CD4-positive, alpha-beta T cell (primary cell): ENCODE measurements around the gene HLF. TPM values are rescaled to one million over a fixed set of nuclear protein-coding genes. Genes with fewer than 3 reads are reported as not detected.
A peak's percentile ranks its signal among the peaks of the same experiment; 100 is the strongest.

ENCODE experiments used
- ATAC-seq: fragments of 200-7000 bp; cut with Tn5 transposase; one replicate; pipeline ENCODE4 v1.10.0; 2022; ENCODE audit warnings: mild to moderate bottlenecking; ENCODE audit not compliant: poor library complexity
- CTCF ChIA-PET: fragments of 350-600 bp; sonication (Branson Sonifier 250); formaldehyde crosslinking; loops from one replicate; lab custom pipeline; 2021; ENCODE audit warnings: antibody characterized with exemption, inconsistent platforms; lab: Charles Lee
- POLR2A ChIA-PET: fragments of 350-600 bp; sonication (Branson Sonifier 250); formaldehyde crosslinking; loops from one replicate; lab custom pipeline; 2021; ENCODE audit warnings: antibody characterized with exemption, inconsistent platforms; lab: Charles Lee
- DNase-seq, 14 experiments: peaks; one replicate each; pipeline ENCODE4 v3.0.0-alpha.2; 2013 to 2020; ENCODE audit warnings: mixed read lengths in 2 of 14
- H3K27ac ChIP-seq, 2 donors: one replicate each; pipeline versions ENCODE4 v1.5.1 to v1.7.0; 2013; ENCODE audit warnings: low read length in 2 of 2, low read depth in 1 of 2, mild to moderate bottlenecking in 1 of 2
- H3K27me3 ChIP-seq, 2 experiments: 1 replicate in 1 of 2; 2 replicates in 1 of 2; pipeline versions ENCODE4 v1.6.1 to v1.7.0; 2013; ENCODE audit warnings: low read length in 2 of 2, control low read depth in 1 of 2, mild to moderate bottlenecking in 1 of 2, moderate library complexity in 1 of 2; ENCODE audit not compliant: insufficient read depth in 2 of 2, control insufficient read depth in 1 of 2
- H3K36me3 ChIP-seq: one replicate; pipeline ENCODE4 v1.6.1; 2013; ENCODE audit warnings: low read length, control low read depth; ENCODE audit not compliant: insufficient read depth
- H3K4me1 ChIP-seq: one replicate; pipeline ENCODE4 v1.6.1; 2013; ENCODE audit warnings: low read length, control low read depth; ENCODE audit not compliant: insufficient read depth
- H3K4me3 ChIP-seq: one replicate; pipeline ENCODE4 v1.5.1; 2013; ENCODE audit warnings: mild to moderate bottlenecking, low read length, moderate library complexity
- H3K9me3 ChIP-seq, 2 experiments: 1 replicate in 1 of 2; 2 replicates in 1 of 2; pipeline versions ENCODE4 v1.6.1 to v1.7.0; 2013; ENCODE audit warnings: low read length in 2 of 2, mild to moderate bottlenecking in 2 of 2, control low read depth in 1 of 2, moderate library complexity in 1 of 2; ENCODE audit not compliant: control insufficient read depth in 1 of 2, insufficient read depth in 1 of 2
- H3K27ac Mint-ChIP-seq: one replicate; pipeline ENCODE4 v1.8.0; 2020; ENCODE audit warnings: mixed read lengths
- H3K27me3 Mint-ChIP-seq: one replicate; pipeline ENCODE4 v1.8.0; 2021; ENCODE audit warnings: mixed read lengths
- H3K36me3 Mint-ChIP-seq: one replicate; pipeline ENCODE4 v1.8.0; 2021; ENCODE audit warnings: low read depth, mixed read lengths
- H3K4me1 Mint-ChIP-seq: one replicate; pipeline ENCODE4 v1.8.0; 2021; ENCODE audit warnings: low read depth, mixed read lengths
- H3K4me3 Mint-ChIP-seq: one replicate; pipeline ENCODE4 v1.8.0; 2020; ENCODE audit warnings: mild to moderate bottlenecking, mixed read lengths
- H3K9me3 Mint-ChIP-seq: one replicate; pipeline ENCODE4 v1.8.0; 2020; ENCODE audit warnings: mixed read lengths
- CTCF ChIP-seq: fragments of 200-600 bp; IDR thresholded peaks from one replicate; pipeline ENCODE4 v1.8.0; 2022; ENCODE audit warnings: antibody characterized with exemption, mild to moderate bottlenecking
- intact Hi-C, 2 experiments: fragments of 100-400 bp; cut with DNase I in 1 of 2; cut with micrococcal nuclease in 1 of 2; formaldehyde crosslinking; loops; one replicate each; pipeline versions ENCODE4 v1.15.1 to v1.9.0; 2023 to 2025; cut with DNase I, micrococcal nuclease
- total RNA-seq, 174 experiments: library from RNA in 2 of 174; stranded (reverse) in 2 of 174; gene quantifications; one replicate each; pipeline ENCODE4 v1.2.3 and lab custom pipeline; 2021 to 2026

Gene HLF
- total RNA-seq, 2 experiments from 2014 or later = 4.3 to 4.9 TPM

- Histone ChIP-seq H3K27me3 (no peaks in the 10 kb centered on the region), H3K4me1 (no peaks in the 10 kb centered on the region), H3K4me3 (no peak overlapping the region), H3K9me3 (no peaks in the 10 kb centered on the region), H3K36me3 (no peaks in the 10 kb centered on the region), H3K27ac (no peak overlapping the region)
- no peaks in the 10 kb centered on the region for H3K27me3 Mint-ChIP-seq
- intact Hi-C loops = loop anchor here in 1 of 2 experiments (2.0 kb wide), 1 partner anchor 239 kb away; no protein-coding TSS in a partner anchor
- ATAC-seq = no peak
- H3K36me3 Mint-ChIP-seq = no peaks in the 10 kb centered on the region
- H3K27ac Mint-ChIP-seq = no peak overlapping the region
- TF ChIP-seq CTCF = no peak
- no peak for DNase-seq
- ChIA-PET POLR2A (interaction anchor here (0.7 kb wide), 1 partner anchor 56 kb away, joined by 3 read pairs; no protein-coding TSS in a partner anchor), CTCF (no interaction called here)
- H3K4me3 Mint-ChIP-seq = no peak overlapping the region
- no peaks in the 10 kb centered on the region for H3K4me1 Mint-ChIP-seq
- no peaks in the 10 kb centered on the region for H3K9me3 Mint-ChIP-seq
Observed at GRCh38 chr17:55294042-55294751, 29.4 kb downstream of the HLF start.

GRCh38 chr17:55295411-55296170 is 30.8 kb downstream of the HLF start:
- peak; percentile 85 for ATAC-seq
- DNase-seq = peak; percentile 29 to 76 (median 47)
- Mint-ChIP-seq H3K27me3 (no peaks in the 10 kb centered on the region), H3K9me3 (no peaks in the 10 kb centered on the region), H3K4me1 (no peaks in the 10 kb centered on the region), H3K27ac (no peak overlapping the region), H3K36me3 (no peaks in the 10 kb centered on the region), H3K4me3 (no peak overlapping the region)
- POLR2A ChIA-PET = no interaction called here
- Histone ChIP-seq H3K9me3 (no peaks in the 10 kb centered on the region), H3K4me3 (no peak overlapping the region), H3K27ac (no peak overlapping the region), H3K4me1 (no peaks in the 10 kb centered on the region), H3K27me3 (no peaks in the 10 kb centered on the region), H3K36me3 (no peaks in the 10 kb centered on the region)
- CTCF ChIA-PET = interaction anchor here (0.6 to 1.1 kb wide), 6 partner anchors 32 to 310 kb away, joined by 3 to 5 read pairs (median 3); no protein-coding TSS in a partner anchor
- intact Hi-C loops = loop anchor here (1.0 to 5.0 kb wide), 3 partner anchors 241 to 302 kb away; no protein-coding TSS in a partner anchor
- TF ChIP-seq CTCF = peak; percentile 85

GRCh38 chr17:55296171-55296695 is 31.5 kb downstream of the HLF start:
- Histone ChIP-seq H3K4me3 (no peak overlapping the region), H3K27ac (no peak overlapping the region), H3K9me3 (no peaks in the 10 kb centered on the region), H3K4me1 (no peaks in the 10 kb centered on the region), H3K36me3 (no peaks in the 10 kb centered on the region), H3K27me3 (no peaks in the 10 kb centered on the region)
- intact Hi-C loops = loop anchor here (1.0 to 5.0 kb wide), 2 partner anchors 244 to 303 kb away; no protein-coding TSS in a partner anchor
- H3K4me3 Mint-ChIP-seq = no peak overlapping the region
- ChIA-PET POLR2A (no interaction called here), CTCF (interaction anchor here (0.6 to 1.1 kb wide), 6 partner anchors 32 to 310 kb away, joined by 3 to 5 read pairs (median 3); no protein-coding TSS in a partner anchor)
- DNase-seq = no peak
- TF ChIP-seq CTCF = no peak
- H3K9me3 Mint-ChIP-seq = no peaks in the 10 kb centered on the region
- no peaks in the 10 kb centered on the region for H3K36me3 Mint-ChIP-seq
- no peaks in the 10 kb centered on the region for H3K4me1 Mint-ChIP-seq
- no peak for ATAC-seq
- no peaks in the 10 kb centered on the region for H3K27me3 Mint-ChIP-seq
- H3K27ac Mint-ChIP-seq = no peak overlapping the region
